Activated CD8-positive, alpha-beta memory T cell treated with anti-CD3 and anti-CD28 coated beads for 24 hours (primary cell): ENCODE measurements around the gene EIF2S2.

Experiments
- DNase-seq: peaks from one replicate; pipeline ENCODE4 v3.0.0-alpha.2; 2020

Gene EIF2S2

DNA sequence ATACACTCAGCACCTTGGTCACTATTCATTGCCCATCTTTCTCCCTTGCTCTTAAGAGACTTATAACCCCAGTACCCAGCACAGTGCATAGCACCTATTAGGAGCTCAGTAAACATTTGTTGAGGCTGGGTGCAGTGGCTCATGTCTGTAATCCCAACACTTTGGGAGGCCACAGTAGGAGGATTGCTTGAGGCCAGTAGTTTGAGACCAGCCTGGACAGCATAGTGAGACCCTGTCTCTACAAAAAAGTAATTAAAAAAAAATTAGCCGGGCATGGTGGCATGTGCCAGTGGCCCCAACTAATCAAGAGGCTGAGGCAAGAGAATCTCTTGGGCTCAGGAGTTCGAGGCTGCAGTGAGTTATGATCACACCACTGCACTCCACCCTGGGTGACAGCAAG, 8.2 kb upstream of the EIF2S2 start:
- no peak for DNase-seq

DNA sequence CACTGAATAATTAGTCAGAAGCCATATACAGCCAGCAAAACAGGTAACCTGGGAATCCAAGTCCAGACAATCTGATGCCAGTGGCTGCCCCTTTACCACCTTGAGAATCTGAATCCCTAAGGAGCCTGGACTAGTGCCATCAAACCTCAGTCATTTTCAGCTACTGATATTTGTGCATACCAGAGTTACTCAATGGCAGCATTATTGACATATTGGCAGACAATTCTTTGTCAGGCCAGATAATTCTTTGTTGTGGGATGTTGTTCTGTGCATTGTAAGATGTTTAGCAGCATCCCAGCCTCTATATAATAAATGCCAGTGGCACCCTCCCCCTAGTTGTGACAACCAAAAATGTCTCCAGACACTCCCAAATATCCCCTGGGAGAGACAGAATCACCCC, 3.2 kb upstream of the EIF2S2 start:
- no peak for DNase-seq

DNA sequence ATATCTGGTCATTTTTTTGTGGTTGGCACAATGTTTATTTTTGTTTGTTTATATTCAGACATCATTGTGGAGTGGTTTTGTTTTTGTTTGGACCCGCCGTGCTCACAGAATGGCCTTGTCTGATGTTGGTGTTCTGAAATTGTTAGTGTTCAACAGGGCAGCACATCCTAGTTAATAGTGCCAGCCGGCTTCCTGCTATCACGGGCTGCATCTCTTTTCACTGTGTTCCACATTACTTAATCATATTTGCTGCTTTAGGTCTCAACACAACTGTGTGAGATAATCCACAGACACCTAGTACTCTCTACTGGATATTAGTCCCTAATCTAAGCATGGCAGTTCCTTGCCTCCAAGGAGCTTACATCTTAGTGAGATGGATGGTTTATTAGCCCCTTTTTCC, 2.8 kb upstream of the EIF2S2 start:
- no peak for DNase-seq

GRCh38 chr20:34112600-34113101, 608 bp upstream of the EIF2S2 start:
- no peak for DNase-seq

DNA sequence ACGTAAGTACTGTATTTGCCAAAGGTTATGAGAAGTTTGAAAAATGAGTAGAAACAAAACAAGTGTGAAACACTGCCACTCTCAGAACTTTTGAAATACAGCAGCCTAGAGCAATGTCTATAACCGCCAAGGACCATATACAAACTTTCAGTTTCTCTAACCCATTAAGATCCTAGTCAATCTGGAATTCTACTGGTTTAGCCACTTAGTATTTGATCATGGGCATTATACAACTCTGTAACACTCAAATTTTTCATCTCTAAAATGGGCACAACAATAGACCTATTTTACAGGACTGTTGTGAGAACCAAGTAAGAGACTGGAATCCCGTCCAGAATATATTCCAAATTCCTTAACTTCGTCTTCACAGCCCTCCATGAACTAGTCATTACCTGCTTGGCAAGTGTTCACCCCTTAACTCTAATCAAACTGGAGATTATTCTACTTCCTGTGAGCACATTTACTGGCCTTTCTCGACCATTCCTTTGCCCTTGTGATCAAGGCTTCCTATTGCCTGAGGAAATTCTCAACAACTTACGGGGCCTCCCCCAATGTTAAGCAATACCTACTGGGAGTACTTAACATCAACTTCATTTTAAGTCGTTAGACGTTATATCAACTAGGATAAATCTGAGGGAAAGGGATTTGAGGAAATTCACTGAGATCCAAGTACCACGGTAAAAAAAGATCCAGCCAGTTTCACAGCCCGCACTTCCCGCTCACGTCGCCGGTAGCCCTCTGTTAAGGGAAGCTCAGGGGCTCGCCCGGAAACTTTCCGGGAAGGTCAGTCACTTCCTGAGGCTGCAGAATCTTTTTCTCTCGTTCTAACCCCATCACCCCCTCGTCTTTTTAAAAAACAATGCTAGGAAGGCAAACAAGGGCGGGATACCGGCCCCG, 1.1 kb downstream of the EIF2S2 start:
- DNase-seq: no peak

DNA sequence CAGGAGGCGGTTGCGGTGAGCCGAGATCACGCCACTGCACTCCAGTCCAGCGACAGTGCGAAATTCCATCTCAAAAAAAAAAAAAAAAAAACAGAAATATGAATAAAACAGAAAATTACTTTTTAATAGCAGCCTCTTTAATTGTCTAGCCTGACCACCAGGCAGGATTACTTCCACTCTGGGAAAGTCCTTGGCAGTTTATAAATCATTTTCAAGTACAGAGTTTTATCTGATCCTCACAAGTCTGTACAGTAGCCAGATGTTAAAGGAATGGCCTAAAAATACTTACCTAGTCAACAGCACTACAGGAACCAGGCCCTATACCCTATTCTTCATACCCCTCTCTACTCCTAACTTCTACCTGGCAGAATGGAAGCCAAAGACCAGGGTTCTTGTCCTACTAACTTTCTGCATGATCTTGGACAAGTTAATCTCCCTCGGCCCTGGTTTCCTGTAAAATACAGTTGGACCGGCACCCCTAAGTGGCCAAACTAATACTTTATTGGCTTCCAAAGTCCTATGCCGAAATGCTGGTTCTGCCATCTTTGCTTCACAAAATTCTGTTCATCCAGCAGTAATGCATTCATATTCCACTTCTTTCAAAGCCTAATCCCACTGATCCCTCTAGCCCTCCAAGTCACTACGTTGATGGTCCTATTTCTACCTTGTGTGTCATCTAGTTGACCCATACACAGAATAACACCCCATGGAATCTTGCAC, 1.9 kb downstream of the EIF2S2 start:
- DNase-seq: no peak

GRCh38 chr20:34109442-34109841, 2.6 kb downstream of the EIF2S2 start:
- DNase-seq: no peak

DNA sequence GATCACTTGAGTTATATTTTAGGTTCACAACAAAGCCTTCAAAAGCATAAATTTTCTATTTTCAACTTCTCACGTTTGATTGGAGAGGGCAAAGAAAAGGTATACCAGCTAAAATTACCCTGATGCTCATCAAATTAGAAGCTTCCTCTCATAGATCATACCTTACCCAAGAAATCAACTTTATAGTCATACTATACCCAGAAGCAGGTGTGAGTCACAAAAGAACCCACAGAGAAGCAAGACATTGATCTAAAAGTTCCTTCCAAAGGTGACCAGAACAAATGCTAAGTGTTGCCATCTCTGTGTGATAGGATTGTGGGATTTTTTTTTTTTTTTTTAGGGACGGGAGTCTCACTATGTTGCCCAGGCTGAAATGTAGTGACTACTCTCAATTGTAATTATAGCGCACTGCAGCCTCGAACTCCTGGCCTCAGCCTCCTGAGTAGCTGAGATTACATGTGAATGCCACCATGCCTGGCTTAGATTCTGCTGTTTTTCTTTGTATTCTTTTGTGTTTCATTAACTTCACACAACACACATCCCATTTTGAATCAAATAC, 3.3 kb downstream of the EIF2S2 start:
- DNase-seq: no peak

DNA sequence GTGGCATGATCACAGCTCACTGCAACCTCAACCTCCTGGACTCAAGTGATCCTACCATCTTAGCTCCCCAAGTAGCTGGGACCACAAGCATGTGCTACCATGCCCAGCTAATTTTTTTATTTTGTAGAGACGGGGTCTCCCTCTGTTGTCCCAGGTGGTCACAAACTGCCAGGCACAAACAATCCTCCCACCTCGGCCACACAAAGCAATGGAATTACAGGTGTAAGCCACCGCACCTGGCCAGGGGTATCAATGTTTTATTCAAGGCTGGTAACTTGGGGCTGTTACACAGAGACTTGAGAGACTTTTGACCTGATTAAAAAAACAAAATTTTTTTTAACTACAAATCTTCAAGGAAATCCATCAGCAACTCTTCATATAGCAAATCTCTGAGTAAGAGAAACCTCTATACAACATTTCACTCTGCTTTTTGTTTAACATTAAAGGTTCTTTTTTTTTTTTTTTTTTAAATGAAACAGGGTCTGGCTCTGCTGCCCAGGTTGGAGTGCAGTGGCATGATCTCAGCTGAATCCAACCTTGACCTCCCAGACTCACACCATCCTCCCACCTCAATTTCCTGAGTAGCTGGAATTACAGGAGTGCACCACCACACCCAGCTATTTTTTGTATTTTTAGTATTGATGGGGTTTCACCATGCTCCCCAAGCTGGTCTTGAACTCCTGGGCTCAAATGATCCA, 5.9 kb downstream of the EIF2S2 start:
- DNase-seq: no peak

DNA sequence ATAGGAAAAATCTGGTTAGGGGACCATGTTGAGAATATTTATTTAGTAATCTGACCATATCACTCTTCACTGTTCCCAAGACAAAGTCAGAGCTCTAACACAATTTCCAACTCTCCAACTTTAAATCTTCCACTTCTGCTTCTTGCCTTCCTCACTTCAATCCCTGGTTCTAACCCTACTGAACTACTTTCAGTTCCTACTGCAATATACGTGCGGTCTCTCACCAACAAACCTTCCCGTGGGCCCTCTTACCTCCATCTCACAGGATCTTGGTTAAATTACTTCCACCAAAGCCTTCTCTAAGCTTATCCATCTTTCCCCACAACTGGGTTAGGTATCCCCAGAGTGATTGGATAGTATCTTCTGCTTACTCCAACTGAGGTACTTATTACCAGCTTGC, 8.0 kb downstream of the EIF2S2 start:
- DNase-seq: no peak

DNA sequence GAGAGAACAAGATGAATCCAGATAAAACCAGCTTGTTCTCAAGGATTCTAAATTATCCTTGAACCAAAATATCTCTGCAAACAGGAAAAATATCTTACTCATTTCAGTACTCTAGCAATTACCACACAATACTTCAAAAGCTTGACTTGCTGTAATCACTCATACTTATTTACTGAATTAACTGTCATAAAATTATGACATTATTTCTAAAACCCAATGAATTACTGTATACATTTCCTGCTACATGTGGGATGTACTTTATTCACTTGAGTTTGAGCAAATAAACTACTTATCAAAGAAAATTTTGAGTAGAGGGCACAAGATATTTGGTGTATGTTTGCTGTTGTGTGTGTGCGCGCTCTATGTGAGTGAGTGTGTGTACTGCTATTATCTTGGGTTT, 9.7 kb downstream of the EIF2S2 start:
- DNase-seq: no peak

DNA sequence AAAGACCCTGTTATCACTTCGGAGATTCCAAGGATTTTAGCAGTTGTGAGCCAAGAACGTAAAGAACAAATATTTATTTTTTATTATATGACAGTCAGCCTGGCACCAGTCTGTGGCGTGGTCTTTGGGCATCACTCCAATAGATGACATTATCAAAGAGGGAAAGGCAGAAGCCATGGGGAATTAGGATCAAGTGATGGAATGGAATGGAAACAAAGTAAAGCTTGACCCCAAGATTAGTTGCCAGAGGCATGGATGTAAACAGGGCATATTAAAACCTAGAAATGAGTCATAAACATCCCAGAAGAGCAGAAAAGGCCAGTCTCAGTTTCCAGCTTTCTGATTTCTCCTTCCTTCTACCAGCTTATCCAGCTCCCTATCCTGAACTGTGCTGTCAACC, 11.5 kb downstream of the EIF2S2 start:
- no peak for DNase-seq

DNA sequence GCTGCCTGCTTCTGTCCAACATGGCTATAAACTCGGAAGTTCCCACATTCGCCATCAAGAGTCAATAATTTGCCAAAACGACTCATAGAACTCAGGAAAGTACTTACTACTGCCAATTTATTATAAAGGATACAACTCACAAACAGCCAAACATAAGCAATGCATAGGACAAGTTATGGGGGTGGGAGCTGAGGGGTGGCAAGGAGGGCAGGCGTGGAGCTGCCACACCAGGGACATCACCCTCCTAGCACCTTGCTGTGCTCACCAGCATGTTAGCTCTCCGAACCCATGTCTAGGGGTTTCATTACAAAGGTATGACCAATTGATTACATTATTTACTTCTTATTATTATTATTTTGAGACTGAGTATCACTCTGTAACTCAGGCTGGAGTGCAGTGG, 12.4 kb downstream of the EIF2S2 start:
- no peak for DNase-seq

DNA sequence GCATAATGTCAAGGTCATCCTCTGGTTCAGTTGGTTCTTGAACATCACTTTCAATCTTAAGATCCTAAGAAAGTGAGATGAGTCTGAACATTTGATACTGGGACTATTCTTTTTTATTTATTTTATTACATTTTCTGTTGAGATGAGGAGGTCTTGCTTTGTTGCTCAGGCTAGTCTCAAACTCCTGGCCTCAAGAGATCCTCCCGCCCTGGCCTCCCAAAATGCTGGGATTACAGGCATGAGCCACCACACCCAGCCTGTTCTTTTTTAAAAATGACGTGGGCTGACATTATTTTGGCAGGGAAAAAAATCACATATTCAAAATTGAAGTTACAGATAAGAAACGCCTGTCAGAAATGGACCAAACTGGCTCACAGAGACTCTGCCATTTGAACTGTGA, 13.5 kb downstream of the EIF2S2 start:
- DNase-seq: no peak

- DNase-seq: no peak
Measured at GRCh38 chr20:34096699-34097444, 15.2 kb downstream of the EIF2S2 start.

DNA sequence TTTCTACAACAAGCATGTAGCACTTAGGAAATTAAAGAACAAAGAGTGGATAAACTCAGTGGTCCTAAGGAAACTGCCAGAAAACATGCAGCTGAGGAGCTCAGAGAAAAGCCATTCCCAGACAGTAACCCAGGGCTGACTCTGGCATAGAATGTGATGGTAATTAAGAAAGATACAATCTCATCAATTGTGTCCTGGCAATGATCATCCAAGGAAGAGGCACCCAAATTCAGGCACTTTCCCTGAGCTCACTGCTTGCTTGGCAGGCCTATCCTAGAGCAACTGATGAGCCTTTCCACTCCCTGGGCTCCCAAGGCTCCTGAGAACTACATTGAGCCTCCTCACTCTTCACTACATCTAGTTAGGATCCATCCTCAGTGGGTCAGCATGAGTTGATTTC, 16.2 kb downstream of the EIF2S2 start:
- DNase-seq: no peak

GRCh38 chr20:34093895-34094294, 18.1 kb downstream of the EIF2S2 start:
- no peak for DNase-seq

DNA sequence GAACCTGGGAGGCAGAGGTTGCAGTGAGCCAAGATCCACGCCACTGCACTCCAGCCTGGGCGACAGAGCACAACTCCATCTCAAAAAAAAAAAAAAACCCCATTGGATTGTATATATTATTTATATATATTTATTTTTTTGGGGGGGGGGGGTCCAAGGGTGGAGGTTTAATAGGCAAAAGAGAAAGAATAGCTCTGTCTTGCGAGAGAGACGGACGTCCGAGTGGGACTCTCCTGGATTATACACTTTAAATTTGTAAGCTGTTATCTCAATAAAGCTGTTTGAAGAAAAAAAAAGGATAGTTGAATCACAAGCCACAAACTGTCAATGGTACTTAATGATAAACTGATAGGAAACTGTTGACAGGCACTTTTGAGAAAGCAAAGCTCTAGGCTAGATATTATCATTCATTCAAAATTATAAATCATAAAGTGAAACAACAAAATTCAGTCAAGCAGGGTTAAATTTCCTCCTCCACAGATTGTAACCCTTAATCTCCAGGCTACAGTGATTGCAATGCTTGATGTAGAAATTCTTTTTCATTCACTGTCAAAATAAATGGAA, 20.3 kb downstream of the EIF2S2 start:
- no peak for DNase-seq

- no peak for DNase-seq
Measured at GRCh38 chr20:34090645-34091044, 21.4 kb downstream of the EIF2S2 start.

DNA sequence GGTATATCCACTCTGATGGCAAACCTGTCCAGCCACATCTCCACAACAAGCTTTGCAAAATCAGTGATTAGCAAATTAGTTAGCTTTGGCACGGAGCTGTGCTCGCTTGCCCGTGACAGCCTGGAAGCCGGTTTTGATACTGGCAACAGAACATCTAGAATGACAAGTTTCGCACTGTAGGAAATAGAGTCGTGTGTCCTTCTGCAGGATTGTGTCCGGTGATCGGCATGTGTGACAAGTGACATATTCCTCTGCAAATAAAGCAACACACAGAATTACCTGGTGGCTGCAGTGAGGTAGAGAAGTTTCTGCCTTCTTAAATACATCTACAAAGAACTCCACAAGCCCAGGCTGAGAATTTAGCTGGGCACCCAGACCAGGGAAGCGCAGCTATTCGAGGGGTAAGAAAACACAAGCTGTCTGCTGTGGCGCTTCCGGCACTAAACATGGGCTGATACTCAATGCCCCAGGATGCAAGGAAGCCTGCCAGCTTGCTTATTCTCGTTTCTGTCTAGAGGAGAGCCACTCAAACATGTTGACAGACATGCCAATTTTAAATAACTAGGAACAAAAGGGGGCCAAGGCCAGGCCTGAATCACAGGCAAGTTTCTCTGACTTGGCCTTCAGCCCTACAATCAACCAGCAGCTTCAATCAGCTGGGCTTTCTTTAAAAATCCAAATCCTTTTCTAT, 22.2 kb downstream of the EIF2S2 start:
- DNase-seq: no peak

DNA sequence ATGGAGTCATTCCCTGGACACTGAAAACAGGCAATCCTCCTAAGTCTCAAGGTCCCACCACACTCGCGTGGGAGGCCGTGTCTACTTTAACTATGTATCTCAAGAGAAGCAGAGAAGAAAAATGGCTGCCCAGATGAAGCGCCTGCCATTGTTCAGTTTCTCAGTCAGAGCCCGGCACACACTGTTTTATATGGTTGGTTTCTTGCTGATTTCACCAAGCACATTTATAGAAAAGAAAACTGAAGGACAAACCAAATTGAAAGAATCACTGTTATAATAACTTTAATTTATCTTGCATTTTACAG, 22.9 kb downstream of the EIF2S2 start:
- no peak for DNase-seq
